Esophagus squamous epithelium (tissue), 4 donors: ENCODE measurements around the gene BRWD1.

Experiments used
- CTCF ChIP-seq, 6 experiments: fragments of 450-650 bp in 4 of 6; fragments of 200-600 bp in 2 of 6; sonication (generic) in 2 of 6; IDR thresholded peaks; one replicate each; pipeline ENCODE4 v1.5.1; 2016 to 2019; ENCODE audit warnings: antibody characterized with exemption in 6 of 6, mild to moderate bottlenecking in 4 of 6, moderate library complexity in 4 of 6
- POLR2A ChIP-seq, 4 donors: fragments of 450-650 bp; IDR thresholded peaks; one replicate each; pipeline ENCODE4 v1.6.1; 2017; ENCODE audit warnings: antibody characterized with exemption in 4 of 4, mild to moderate bottlenecking in 4 of 4, moderate library complexity in 3 of 4

GRCh38 chr21:39181205-39181818 lies 132.1 kb downstream of the BRWD1 start:
- TF ChIP-seq CTCF (IDR thresholded peaks at IDR 0.05) (no peak), POLR2A (IDR thresholded peaks at IDR 0.05) (no peak)
